Left renal cortex interstitium (tissue), 4 donors: ENCODE data around the gene ZNF691. TPM values are rescaled to one million over a fixed set of nuclear protein-coding genes. Genes with fewer than 3 reads are reported as not detected.

ENCODE experiments used
- polyA plus RNA-seq, 4 donors: library from polyadenylated mRNA; unstranded; fragments of 120-200 nt; gene quantifications; one replicate each; pipeline ENCODE4 v1.2.1, GENCODE V29; 2013; ENCODE audit not compliant: insufficient read length in 4 of 4

Gene ZNF691
- polyA plus RNA-seq, 4 donors = 18.2 to 23.6 (median 19.3) TPM

Other genes starting within 250 kb of the ZNF691 start
- 10 to 100 TPM; 57.4 to 59.5 (median 58.1) TPM for gene PPIH, start 188.2 kb upstream of the ZNF691 start, polyA plus RNA-seq
- 100 to 1,000 TPM; 607 to 710 (median 647) TPM for gene YBX1, start 164.2 kb upstream of the ZNF691 start, polyA plus RNA-seq
- 100 to 1,000 TPM in 1 of 4 donors, 10 to 100 TPM in 3; 86.6 to 121 (median 92.5) TPM for gene CLDN19, start 106.4 kb upstream of the ZNF691 start, polyA plus RNA-seq
- 10 to 100 TPM; 71.4 to 76.1 (median 71.6) TPM for gene P3H1, start 79.6 kb upstream of the ZNF691 start, polyA plus RNA-seq
- gene C1orf50, start 79.4 kb upstream of the ZNF691 start, polyA plus RNA-seq = 10 to 100 TPM in 3 of 4 donors, 1 to 10 TPM in 1; 8.4 to 15.2 (median 12.6) TPM
- gene TMEM269, start 61.6 kb upstream of the ZNF691 start, polyA plus RNA-seq = 1 to 10 TPM in 2 of 4 donors, under 1 TPM in 2; 0.78 to 1.6 (median 0.97) TPM
- gene ERMAP, start 29.5 kb upstream of the ZNF691 start, polyA plus RNA-seq = 10 to 100 TPM; 18.0 to 23.7 (median 22.3) TPM
- 10 to 100 TPM; 55.8 to 80.3 (median 62.3) TPM for gene SVBP, start 29.2 kb upstream of the ZNF691 start, polyA plus RNA-seq
- 10 to 100 TPM; 37.3 to 41.2 (median 38.9) TPM for gene SLC2A1, start 112.3 kb downstream of the ZNF691 start, polyA plus RNA-seq